ENCODE results near the gene WDR62. TPM values are rescaled to one million over a fixed set of nuclear protein-coding genes. Genes with fewer than 3 reads are reported as not detected.

WDR62 gene
- total and polyA plus RNA-seq, 10 of the 15 experiments (the other 5 are each of a cell fraction or from before 2014, with no cell fraction given): 0.08 to 20.6 (median 10.9) TPM

DNA sequence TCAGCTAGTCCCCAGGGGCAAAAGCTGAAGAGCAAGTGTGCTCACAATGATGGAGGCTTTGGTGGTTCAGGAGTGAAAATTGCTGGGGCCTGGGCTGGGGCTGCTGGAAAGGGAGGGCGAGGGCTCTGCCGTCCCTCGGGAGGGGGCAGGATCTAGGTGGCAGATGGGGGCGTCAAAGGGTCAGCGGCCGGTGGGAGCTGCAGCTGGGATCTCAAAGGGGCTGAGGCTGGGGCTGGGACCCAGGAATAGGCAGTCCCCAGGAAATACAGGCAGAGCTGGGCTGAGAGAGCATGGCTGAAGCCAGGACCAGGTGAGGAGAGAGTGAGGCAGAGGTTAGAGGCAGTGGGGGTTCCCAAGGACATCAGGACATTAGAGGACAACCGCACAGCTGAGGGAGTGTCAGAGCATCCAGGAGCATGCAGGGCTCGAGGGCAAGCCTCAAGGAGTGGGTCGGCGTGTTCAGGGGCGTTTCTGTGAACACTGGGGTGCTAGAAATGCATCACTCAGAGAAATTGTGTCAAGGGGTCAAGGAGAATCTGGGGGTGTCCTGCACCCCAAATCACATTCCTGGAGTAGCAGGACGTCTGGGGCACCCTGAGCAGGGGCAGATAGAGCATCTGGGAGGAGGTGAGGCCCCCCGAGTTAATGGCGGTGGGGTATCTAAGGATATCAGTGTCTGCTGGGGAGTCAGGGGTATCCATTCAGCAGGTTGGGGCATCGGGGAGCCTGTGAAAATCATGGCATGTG, 44.9 kb upstream of the WDR62 start:
- Histone ChIP-seq H3K9ac (ENCODE audit: control insufficient read depth, insufficient read depth, low read length) (no peak overlapping the region), H4K20me1 (ENCODE audit: control insufficient read depth, insufficient read depth) (no peaks in the 10 kb centered on the region), H2AFZ (ENCODE audit: control insufficient read depth, low read depth, low read length) (no peak overlapping the region), H3K27me3 (replicated peaks in 1 of 2; ENCODE audit: control insufficient read depth in 2 of 2, insufficient read depth in 2 of 2, low read length in 1 of 2) (no peaks in the 10 kb centered on the region), H3K4me1 (ENCODE audit: control insufficient read depth, insufficient read depth, low read length) (no peaks in the 10 kb centered on the region; the same call in 1 of the 2 replicates), H3K4me3 (peak overlapping the region; percentile 47; the same call in 1 of the 2 replicates), H3K9me3 (replicated peaks; ENCODE audit: control insufficient read depth, insufficient read depth, low read length) (no peaks in the 10 kb centered on the region), H3K27ac (ENCODE audit: control insufficient read depth, insufficient read depth) (no peak overlapping the region), H3K4me2 (ENCODE audit: control insufficient read depth, insufficient read depth) (peak overlapping the region; percentile 66; the same call in 1 of the 2 replicates), H3K79me2 (ENCODE audit: control insufficient read depth, insufficient read depth, low read length) (peaks cover 13% of the 10 kb centered on the region), H3K36me3 (ENCODE audit: control insufficient read depth in 2 of 2, insufficient read depth in 2 of 2, low read length in 1 of 2) (no peaks in the 10 kb centered on the region)
- no peak for ATAC-seq
- RAD21 ChIA-PET (ENCODE audit: unreplicated experiment): no interaction called here
- CTCF ChIA-PET: interaction anchor here (0.9 to 1.7 kb wide), 2 partner anchors 12 to 44 kb away, joined by 5 to 6 read pairs; partner anchors contain the start of gene THAP8
- in situ Hi-C loops (cut with MboI): no loop called here
- intact Hi-C loops (cut with micrococcal nuclease; ENCODE audit: unreplicated experiment): loop anchor here (5.0 kb wide), 1 partner anchor 42 kb away; the partner anchor contains the start of genes THAP8 and WDR62
- TF ChIP-seq MEF2B (IDR thresholded peaks at IDR 0.05; ENCODE audit: partially characterized antibody, poor library complexity, severe bottlenecking) (peak; percentile 44), CHD2 (IDR thresholded peaks at IDR 0.05; ENCODE audit: borderline replicate concordance, low read depth, low read length) (no peak)
- POLR2A ChIA-PET: interaction anchor here (1.5 kb wide), 1 partner anchor 13 kb away, joined by 5 read pairs; no protein-coding TSS in a partner anchor
- SMC1A ChIA-PET (ENCODE audit: uncharacterized antibody, unreplicated experiment): interaction anchor here (0.6 kb wide), 1 partner anchor 34 kb away, joined by 3 read pairs; no protein-coding TSS in a partner anchor
- WGBS (ENCODE audit: insufficient coverage, insufficient replicate concordance, low lambda C conversion rate, missing lambda C conversion rate): 60% methylated on average over 15 of the region's 15 CpGs
- FAIRE-seq: no peak
- BruUV-seq (replicated peaks): no TSS peak
- no peak for DNase-seq (ENCODE audit: low read depth, low spot score)

DNA sequence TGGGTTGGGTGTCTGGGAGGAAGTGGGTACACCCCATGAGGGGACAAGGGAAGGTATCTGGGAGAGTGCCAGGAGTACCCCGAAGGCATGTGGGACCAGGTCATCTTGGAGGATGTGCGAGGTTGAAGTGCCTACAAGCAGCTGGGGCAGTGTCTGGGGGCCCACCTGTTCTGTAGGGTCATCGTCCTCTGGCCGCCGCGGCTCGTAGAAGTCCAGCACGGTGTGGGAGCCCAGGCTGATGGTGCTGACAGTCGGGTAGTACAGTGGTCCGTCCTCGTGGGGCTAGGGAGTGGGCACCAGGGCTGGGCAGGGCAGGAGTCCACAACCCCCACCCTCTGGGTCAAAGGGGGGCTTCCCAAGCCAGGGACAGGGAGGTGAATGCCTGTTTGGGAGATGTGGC, 44.3 kb upstream of the WDR62 start:
- Histone ChIP-seq H3K79me2 (ENCODE audit: control insufficient read depth, insufficient read depth, low read length) (peaks cover 16% of the 10 kb centered on the region), H3K4me3 (no peak overlapping the region), H3K36me3 (ENCODE audit: control insufficient read depth in 2 of 2, insufficient read depth in 2 of 2, low read length in 1 of 2) (no peaks in the 10 kb centered on the region), H3K27me3 (replicated peaks in 1 of 2; ENCODE audit: control insufficient read depth in 2 of 2, insufficient read depth in 2 of 2, low read length in 1 of 2) (no peaks in the 10 kb centered on the region), H3K27ac (ENCODE audit: control insufficient read depth, insufficient read depth) (no peak overlapping the region), H3K9ac (ENCODE audit: control insufficient read depth, insufficient read depth, low read length) (no peak overlapping the region), H3K4me2 (ENCODE audit: control insufficient read depth, insufficient read depth) (no peak overlapping the region), H4K20me1 (ENCODE audit: control insufficient read depth, insufficient read depth) (no peaks in the 10 kb centered on the region), H2AFZ (ENCODE audit: control insufficient read depth, low read depth, low read length) (no peak overlapping the region), H3K4me1 (ENCODE audit: control insufficient read depth, insufficient read depth, low read length) (no peaks in the 10 kb centered on the region; the same call in 1 of the 2 replicates), H3K9me3 (replicated peaks; ENCODE audit: control insufficient read depth, insufficient read depth, low read length) (no peaks in the 10 kb centered on the region)
- ChIA-PET SMC1A (ENCODE audit: uncharacterized antibody, unreplicated experiment) (no interaction called here), RAD21 (ENCODE audit: unreplicated experiment) (no interaction called here), CTCF (interaction anchor here (0.9 kb wide), 1 partner anchor 43 kb away, joined by 5 read pairs; the partner anchor contains the start of gene THAP8), POLR2A (no interaction called here)
- DNase-seq (ENCODE audit: low read depth, low spot score) (no peak), ATAC-seq (no peak), FAIRE-seq (no peak)
- intact Hi-C loops (cut with micrococcal nuclease; ENCODE audit: unreplicated experiment): loop anchor here (5.0 kb wide), 1 partner anchor 42 kb away; the partner anchor contains the start of genes THAP8 and WDR62
- WGBS (ENCODE audit: insufficient coverage, insufficient replicate concordance, low lambda C conversion rate, missing lambda C conversion rate): 84% methylated on average over 11 of the region's 11 CpGs
- no TSS peak for BruUV-seq (replicated peaks)
- in situ Hi-C loops (cut with MboI): no loop called here
- TF ChIP-seq, protein P1, sequence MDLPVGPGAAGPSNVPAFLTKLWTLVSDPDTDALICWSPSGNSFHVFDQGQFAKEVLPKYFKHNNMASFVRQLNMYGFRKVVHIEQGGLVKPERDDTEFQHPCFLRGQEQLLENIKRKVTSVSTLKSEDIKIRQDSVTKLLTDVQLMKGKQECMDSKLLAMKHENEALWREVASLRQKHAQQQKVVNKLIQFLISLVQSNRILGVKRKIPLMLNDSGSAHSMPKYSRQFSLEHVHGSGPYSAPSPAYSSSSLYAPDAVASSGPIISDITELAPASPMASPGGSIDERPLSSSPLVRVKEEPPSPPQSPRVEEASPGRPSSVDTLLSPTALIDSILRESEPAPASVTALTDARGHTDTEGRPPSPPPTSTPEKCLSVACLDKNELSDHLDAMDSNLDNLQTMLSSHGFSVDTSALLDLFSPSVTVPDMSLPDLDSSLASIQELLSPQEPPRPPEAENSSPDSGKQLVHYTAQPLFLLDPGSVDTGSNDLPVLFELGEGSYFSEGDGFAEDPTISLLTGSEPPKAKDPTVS (IDR thresholded peaks at IDR 0.05; ENCODE audit: low read depth, low read length): no peak
- TF ChIP-seq CHD4 (IDR thresholded peaks at IDR 0.05) (no peak), HDGF (IDR thresholded peaks at IDR 0.05) (no peak), ZZZ3 (IDR thresholded peaks at IDR 0.05; ENCODE audit: control insufficient read depth, insufficient read length, low read depth) (no peak), TCF3 (IDR thresholded peaks at IDR 0.05; ENCODE audit: borderline replicate concordance, insufficient read depth, low read depth, low read length) (no peak), WRNIP1 (IDR thresholded peaks at IDR 0.05; ENCODE audit: borderline replicate concordance, low read depth, low read length) (no peak), SUPT20H (IDR thresholded peaks at IDR 0.05; ENCODE audit: borderline replicate concordance, control insufficient read depth, low read depth, low read length) (no peak), POLR2AphosphoS2 (IDR thresholded peaks at IDR 0.05; ENCODE audit: low read depth, low read length) (no peak)
- TF ChIP-seq, protein P2, sequence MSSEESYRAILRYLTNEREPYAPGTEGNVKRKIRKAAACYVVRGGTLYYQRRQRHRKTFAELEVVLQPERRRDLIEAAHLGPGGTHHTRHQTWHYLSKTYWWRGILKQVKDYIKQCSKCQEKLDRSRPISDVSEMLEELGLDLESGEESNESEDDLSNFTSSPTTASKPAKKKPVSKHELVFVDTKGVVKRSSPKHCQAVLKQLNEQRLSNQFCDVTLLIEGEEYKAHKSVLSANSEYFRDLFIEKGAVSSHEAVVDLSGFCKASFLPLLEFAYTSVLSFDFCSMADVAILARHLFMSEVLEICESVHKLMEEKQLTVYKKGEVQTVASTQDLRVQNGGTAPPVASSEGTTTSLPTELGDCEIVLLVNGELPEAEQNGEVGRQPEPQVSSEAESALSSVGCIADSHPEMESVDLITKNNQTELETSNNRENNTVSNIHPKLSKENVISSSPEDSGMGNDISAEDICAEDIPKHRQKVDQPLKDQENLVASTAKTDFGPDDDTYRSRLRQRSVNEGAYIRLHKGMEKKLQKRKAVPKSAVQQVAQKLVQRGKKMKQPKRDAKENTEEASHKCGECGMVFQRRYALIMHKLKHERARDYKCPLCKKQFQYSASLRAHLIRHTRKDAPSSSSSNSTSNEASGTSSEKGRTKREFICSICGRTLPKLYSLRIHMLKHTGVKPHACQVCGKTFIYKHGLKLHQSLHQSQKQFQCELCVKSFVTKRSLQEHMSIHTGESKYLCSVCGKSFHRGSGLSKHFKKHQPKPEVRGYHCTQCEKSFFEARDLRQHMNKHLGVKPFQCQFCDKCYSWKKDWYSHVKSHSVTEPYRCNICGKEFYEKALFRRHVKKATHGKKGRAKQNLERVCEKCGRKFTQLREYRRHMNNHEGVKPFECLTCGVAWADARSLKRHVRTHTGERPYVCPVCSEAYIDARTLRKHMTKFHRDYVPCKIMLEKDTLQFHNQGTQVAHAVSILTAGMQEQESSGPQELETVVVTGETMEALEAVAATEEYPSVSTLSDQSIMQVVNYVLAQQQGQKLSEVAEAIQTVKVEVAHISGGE (CRISPR knock-in tag; IDR thresholded peaks at IDR 0.05): no peak
